Measurements from ENCODE around the gene IGLON5.

DNA sequence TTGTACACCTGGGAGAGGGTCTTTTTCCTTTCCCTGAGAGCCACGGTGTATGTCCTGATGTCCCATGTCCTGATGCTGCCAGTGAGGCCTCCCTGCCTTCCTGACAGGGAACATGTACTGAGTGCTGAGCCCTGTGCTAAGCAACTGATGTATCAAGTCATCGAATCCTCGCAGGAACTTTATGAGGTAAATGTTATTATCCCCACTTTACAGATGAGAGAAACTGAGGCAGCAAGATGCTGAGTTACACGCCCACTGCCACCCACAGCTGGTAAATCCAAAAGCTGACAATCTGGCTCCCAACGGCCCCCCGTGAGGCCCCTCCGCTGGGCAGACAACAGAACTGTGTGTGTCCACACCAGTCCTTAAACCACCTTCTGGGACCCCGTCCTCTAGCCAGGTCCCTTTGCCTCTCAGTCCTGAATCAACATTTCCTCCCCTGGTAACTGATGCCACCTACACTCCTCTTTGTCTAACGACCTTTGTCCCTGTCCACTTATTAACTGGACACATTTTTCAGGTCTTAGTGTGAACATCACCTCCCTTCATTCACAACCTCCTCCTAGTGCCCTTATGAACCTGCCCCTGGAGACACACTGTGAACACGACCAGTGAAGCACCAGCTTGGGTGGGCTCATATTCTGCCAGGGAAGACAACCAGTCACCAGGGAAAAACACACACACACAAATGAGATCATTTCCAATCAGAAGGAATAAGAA, 35.9 kb downstream of the IGLON5 start:
- TF ChIP-seq ZNF263 (CRISPR knock-in tag; IDR thresholded peaks at IDR 0.05; ENCODE audit: low read depth) (no peak), ETV6 (CRISPR knock-in tag; IDR thresholded peaks at IDR 0.05) (no peak), KAT7 (CRISPR knock-in tag; IDR thresholded peaks at IDR 0.05; ENCODE audit: borderline replicate concordance) (no peak), FOXJ3 (CRISPR knock-in tag; IDR thresholded peaks at IDR 0.05; ENCODE audit: borderline replicate concordance) (no peak), PRDM15 (CRISPR knock-in tag; IDR thresholded peaks at IDR 0.05) (no peak), TEAD1 (CRISPR knock-in tag; IDR thresholded peaks at IDR 0.05) (no peak), NFYB (CRISPR knock-in tag; conservative IDR thresholded peaks at IDR 0.05; ENCODE audit: low read depth) (no peak), ATF1 (CRISPR knock-in tag; IDR thresholded peaks at IDR 0.05) (no peak), NR1H2 (CRISPR knock-in tag; IDR thresholded peaks at IDR 0.05) (no peak), ZBTB43 (CRISPR knock-in tag; IDR thresholded peaks at IDR 0.05) (no peak), ESRRA (CRISPR knock-in tag; IDR thresholded peaks at IDR 0.05; ENCODE audit: borderline replicate concordance) (no peak)
- TF ChIP-seq, protein P1, sequence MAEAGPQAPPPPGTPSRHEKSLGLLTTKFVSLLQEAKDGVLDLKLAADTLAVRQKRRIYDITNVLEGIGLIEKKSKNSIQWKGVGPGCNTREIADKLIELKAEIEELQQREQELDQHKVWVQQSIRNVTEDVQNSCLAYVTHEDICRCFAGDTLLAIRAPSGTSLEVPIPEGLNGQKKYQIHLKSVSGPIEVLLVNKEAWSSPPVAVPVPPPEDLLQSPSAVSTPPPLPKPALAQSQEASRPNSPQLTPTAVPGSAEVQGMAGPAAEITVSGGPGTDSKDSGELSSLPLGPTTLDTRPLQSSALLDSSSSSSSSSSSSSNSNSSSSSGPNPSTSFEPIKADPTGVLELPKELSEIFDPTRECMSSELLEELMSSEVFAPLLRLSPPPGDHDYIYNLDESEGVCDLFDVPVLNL (CRISPR knock-in tag; IDR thresholded peaks at IDR 0.05; ENCODE audit: borderline replicate concordance, low read depth): no peak
- TF ChIP-seq, protein P2, sequence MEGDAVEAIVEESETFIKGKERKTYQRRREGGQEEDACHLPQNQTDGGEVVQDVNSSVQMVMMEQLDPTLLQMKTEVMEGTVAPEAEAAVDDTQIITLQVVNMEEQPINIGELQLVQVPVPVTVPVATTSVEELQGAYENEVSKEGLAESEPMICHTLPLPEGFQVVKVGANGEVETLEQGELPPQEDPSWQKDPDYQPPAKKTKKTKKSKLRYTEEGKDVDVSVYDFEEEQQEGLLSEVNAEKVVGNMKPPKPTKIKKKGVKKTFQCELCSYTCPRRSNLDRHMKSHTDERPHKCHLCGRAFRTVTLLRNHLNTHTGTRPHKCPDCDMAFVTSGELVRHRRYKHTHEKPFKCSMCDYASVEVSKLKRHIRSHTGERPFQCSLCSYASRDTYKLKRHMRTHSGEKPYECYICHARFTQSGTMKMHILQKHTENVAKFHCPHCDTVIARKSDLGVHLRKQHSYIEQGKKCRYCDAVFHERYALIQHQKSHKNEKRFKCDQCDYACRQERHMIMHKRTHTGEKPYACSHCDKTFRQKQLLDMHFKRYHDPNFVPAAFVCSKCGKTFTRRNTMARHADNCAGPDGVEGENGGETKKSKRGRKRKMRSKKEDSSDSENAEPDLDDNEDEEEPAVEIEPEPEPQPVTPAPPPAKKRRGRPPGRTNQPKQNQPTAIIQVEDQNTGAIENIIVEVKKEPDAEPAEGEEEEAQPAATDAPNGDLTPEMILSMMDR (IDR thresholded peaks at IDR 0.05): no peak
- TF ChIP-seq, protein P3, sequence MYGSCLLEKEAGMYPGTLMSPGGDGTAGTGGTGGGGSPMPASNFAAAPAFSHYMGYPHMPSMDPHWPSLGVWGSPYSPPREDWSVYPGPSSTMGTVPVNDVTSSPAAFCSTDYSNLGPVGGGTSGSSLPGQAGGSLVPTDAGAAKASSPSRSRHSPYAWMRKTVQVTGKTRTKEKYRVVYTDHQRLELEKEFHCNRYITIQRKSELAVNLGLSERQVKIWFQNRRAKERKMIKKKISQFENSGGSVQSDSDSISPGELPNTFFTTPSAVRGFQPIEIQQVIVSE (CRISPR knock-in tag; IDR thresholded peaks at IDR 0.05; ENCODE audit: borderline replicate concordance): no peak

Measured in WTC11 (cell line).